ENCODE measurements around the gene ZBTB21.

The ZBTB21 gene

DNA sequence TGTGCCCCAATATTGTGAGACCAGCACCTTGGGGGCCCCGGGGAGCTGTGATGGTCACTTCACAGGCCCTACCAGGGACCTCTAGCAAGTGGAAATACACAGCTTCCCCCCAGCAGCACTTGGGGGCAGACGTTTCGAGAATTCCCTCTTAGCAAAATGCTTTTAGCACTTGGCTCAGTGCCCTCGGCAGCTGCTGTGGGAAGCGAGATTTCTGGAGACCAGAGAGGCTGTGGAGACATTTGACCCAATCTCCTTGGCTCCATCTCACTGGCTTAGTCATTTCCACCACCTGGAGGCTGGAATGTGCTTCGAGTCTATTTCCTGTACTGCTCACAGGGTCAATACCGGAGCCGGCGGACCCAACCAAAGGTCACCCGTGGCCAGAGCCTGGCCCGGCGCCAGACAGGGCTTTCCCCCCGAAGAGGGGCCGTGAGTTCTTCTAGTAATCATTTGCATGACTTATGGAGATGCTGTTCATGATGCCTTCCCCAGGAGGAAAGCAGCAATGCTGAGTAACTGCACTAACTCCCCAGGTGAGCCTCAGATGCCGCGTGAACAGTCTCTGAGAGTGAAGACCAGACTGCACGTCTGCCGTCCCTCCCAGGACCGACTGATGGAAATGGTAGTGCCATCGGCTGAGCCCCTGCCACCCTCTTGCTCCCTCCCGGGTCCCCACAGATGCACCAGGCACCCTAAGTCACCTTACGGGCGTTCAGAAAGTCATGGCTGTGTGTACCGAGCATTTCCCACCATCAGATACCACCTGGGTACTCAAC is 52.0 kb downstream of the ZBTB21 start:
- TF ChIP-seq, protein P1, sequence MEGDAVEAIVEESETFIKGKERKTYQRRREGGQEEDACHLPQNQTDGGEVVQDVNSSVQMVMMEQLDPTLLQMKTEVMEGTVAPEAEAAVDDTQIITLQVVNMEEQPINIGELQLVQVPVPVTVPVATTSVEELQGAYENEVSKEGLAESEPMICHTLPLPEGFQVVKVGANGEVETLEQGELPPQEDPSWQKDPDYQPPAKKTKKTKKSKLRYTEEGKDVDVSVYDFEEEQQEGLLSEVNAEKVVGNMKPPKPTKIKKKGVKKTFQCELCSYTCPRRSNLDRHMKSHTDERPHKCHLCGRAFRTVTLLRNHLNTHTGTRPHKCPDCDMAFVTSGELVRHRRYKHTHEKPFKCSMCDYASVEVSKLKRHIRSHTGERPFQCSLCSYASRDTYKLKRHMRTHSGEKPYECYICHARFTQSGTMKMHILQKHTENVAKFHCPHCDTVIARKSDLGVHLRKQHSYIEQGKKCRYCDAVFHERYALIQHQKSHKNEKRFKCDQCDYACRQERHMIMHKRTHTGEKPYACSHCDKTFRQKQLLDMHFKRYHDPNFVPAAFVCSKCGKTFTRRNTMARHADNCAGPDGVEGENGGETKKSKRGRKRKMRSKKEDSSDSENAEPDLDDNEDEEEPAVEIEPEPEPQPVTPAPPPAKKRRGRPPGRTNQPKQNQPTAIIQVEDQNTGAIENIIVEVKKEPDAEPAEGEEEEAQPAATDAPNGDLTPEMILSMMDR (IDR thresholded peaks at IDR 0.05) = no peak
- no peak for DNase-seq
- peaks cover 20% of the 10 kb centered on the region for H3K27me3 Mint-ChIP-seq (ENCODE audit: low read depth, poor library complexity)
- H3K36me3 Mint-ChIP-seq (ENCODE audit: low read depth) = no peaks in the 10 kb centered on the region
- H3K4me1 Mint-ChIP-seq = peaks cover 62% of the 10 kb centered on the region
- H3K4me3 Mint-ChIP-seq = no peak overlapping the region
- H3K9me3 Mint-ChIP-seq = no peaks in the 10 kb centered on the region
- no peak overlapping the region for H3K27ac Mint-ChIP-seq

DNA sequence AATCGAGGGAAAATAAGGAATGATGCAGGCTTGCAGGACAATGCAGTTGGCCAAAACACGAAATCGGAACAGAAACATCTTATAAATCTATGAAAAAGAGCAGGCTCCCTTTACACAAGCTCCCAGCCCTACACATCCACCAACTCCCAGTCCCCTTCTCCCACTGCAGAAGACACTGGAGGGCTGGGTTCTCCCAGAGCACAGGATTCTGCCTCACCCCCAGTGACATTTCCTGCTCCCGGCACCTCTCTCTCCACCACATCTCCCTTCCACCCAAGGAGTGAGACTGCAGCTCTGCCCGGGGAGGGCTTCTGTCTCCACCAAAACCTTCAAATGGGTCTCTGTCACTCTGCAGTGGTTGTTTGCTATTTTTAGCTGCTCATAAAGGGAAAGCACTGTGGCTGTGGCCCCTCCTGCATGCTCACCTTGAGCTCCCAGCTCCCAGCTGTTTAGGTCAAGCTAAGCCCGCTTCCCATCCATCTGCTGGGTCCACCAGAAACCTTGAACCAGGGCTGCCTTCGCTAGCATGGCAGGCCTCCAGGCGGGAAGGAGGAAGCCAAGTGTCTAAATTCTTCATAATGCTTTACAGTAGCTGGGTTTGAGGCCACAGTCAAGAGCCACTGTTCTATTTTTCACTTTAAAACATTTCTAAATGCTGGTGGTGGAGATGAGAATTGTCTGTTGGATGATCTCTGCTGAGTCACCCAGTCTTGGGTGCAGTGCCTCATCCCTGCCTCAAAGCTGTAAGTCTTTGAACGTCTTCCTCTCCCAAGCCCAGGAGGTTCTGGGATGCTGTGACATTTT is 53.0 kb downstream of the ZBTB21 start:
- DNase-seq = no peak
- Mint-ChIP-seq H3K4me3 (no peak overlapping the region), H3K27ac (no peak overlapping the region), H3K27me3 (ENCODE audit: low read depth, poor library complexity) (peaks cover 20% of the 10 kb centered on the region), H3K36me3 (ENCODE audit: low read depth) (no peaks in the 10 kb centered on the region), H3K9me3 (no peaks in the 10 kb centered on the region), H3K4me1 (peaks cover 66% of the 10 kb centered on the region)
- TF ChIP-seq, protein P1 (IDR thresholded peaks at IDR 0.05) = no peak

DNA sequence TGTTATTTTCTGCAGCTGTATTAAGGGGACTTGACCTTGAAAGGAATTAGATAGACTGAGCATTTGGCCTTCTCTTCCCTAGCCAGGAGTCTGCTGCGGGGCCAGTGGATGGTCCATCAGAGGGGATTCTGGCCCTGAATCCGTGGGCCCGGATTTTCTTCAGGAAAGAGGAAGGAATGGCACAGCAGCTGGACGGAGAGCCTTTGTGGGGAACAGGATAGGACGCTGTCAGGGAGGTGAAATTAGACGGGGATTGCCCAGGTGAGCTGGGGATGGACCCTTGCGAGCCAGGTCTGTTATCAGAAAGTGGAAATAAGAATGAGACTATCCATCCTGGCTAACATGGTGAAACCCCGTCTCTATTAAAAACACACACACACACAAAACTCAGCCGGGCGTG is 54.6 kb downstream of the ZBTB21 start:
- TF ChIP-seq, protein P1 (IDR thresholded peaks at IDR 0.05) = no peak
- Mint-ChIP-seq H3K27ac (peak overlapping the region; percentile 34), H3K27me3 (ENCODE audit: low read depth, poor library complexity) (peaks cover 35% of the 10 kb centered on the region), H3K4me1 (peaks cover 67% of the 10 kb centered on the region), H3K9me3 (no peaks in the 10 kb centered on the region), H3K36me3 (ENCODE audit: low read depth) (no peaks in the 10 kb centered on the region), H3K4me3 (peak overlapping the region; percentile 28)
- no peak for DNase-seq

DNA sequence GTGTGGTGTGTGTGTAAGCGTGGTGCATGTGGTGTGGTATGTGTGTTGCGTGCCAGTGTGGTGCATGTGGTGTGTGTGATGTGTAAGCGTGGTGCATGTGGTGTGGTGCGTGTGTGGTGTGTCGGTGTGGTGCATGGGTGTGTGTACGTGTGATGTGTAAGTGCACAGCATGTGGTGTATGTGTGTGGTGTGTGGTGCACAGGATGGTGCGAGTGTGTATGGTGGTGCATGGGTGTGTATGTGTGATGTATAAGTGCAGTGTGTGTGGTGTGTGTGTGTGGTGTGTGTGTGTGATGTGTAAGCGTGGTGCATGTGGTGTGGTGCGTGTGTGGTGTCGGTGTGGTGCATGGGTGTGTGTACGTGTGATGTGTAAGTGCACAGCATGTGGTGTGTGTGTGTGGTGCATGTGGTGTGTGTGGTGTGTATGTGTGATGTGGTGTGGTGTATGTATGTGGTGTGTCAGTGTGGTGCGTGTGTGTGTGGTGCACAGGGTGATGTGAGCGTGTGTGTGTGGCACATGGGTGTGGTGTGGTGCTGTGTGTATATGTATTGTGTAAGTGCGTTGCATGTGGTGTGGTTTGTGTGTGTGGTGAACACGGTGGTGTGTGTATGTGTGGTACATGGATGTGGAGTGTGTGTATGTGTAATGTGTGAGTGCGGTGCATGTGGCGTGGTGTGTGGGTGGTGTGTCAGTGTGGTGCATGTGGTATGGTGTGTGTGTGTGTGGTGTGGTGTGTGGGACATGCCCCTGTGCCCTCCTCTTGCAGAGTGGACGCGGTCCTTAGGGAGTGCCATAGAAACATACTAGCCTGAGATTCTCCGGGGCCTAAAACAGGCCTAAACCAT is 55.3 kb downstream of the ZBTB21 start:
- peak overlapping the region; percentile 70 for H3K4me3 Mint-ChIP-seq
- H3K4me1 Mint-ChIP-seq = peaks cover 64% of the 10 kb centered on the region
- H3K27me3 Mint-ChIP-seq (ENCODE audit: low read depth, poor library complexity) = peaks cover 37% of the 10 kb centered on the region
- H3K9me3 Mint-ChIP-seq = no peaks in the 10 kb centered on the region
- DNase-seq = no peak
- TF ChIP-seq, protein P1 (IDR thresholded peaks at IDR 0.05) = no peak
- H3K27ac Mint-ChIP-seq = peak overlapping the region; percentile 47
- H3K36me3 Mint-ChIP-seq (ENCODE audit: low read depth) = no peaks in the 10 kb centered on the region

DNA sequence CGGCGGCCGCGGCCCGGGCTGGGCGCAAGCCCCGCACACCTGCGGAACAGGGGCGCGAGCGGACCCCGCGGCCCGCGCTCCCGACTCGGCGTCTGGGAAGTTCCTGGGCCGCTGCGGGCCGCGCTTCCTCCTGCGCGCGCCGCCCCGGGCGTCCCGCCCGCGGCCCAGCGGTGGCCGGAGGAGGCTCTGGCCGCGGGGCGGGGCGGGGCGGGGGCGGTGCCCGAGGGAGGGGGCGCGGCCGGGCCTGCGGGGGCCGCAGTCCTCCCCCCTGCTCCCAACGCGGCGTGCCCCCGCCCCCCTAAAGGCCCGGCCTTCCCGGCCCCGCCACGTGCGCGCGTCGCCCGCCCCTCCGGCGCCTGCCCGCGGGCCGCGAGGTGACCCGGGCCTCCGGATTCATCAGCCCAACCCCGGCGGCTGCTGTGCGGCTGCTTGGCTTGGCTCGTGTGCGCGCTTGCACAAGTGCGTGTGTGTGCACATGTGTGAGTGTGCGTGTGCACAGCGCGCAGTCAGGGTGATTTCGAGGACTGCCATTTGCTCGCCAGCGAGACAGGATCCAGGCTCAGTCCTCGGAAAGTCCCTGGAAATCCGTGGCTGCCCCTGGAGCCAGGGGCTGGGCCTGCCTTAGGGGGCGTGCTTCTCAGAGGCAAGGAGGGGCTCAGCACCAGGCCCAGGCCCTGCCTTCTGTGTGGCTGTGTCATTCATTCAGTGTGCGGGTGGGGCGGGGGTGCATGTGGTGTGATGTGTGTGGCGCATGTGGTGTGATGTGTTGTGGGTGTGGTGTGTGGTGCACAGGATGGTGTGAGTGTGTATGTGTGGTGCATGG is 56.1 kb downstream of the ZBTB21 start, which contains the start of gene C2CD2:
TSS of gene C2CD2 (minus strand) at position 188 of the 823 bp plus-strand sequence. CDS start 370 bp downstream, outside the sequence.
- TF ChIP-seq, protein P1 (IDR thresholded peaks at IDR 0.05) = no peak
- Mint-ChIP-seq H3K4me1 (peaks cover 64% of the 10 kb centered on the region), H3K27ac (peak within 1 kb of the TSS; percentile 47), H3K4me3 (peak within 1 kb of the TSS; percentile 80), H3K36me3 (ENCODE audit: low read depth) (no peaks in the 10 kb centered on the region), H3K27me3 (ENCODE audit: low read depth, poor library complexity) (peaks cover 41% of the 10 kb centered on the region), H3K9me3 (no peaks in the 10 kb centered on the region)
- DNase-seq = peak; percentile 71

All from nephron progenitor cell (in vitro differentiated cells).